ENCODE data around the gene TMEM109. TPM values are rescaled to one million over a fixed set of nuclear protein-coding genes. Genes with fewer than 3 reads are reported as not detected.

Gene TMEM109
- total and polyA plus RNA-seq, 2 of the 8 experiments (the other 6 are each of a cell fraction or from before 2014, with no cell fraction given), result 27.3 to 30.3 TPM

GRCh38 chr11:60934124-60934789 lies 20.3 kb downstream of the TMEM109 start:
- H3K36me3 ChIP-seq (ENCODE audit: control insufficient read depth in 2 of 4, insufficient read depth in 4 of 4, low read length in 3 of 4), result peaks cover 7 to 47% (median 24%) of the 10 kb centered on the region in 4 experiments; a peak in 7 of 8 replicates
- no peak for FAIRE-seq
- WGBS, 2 experiments (ENCODE audit: extremely low coverage in 1 of 2, insufficient coverage in 1 of 2, insufficient read length in 1 of 2, insufficient replicate concordance in 2 of 2, low coverage in 1 of 2, low lambda C conversion rate in 2 of 2, missing lambda C conversion rate in 1 of 2), result 92% methylated on average over 41 of the region's 57 CpGs; no CpG with 5 or more reads in 1 of the 2 experiments

More at GRCh38 chr11:60934124-60934789, 20.3 kb downstream of the TMEM109 start:
- H3K27me3 ChIP-seq (replicated peaks in 1 of 4; ENCODE audit: control insufficient read depth in 3 of 4, extremely low read depth in 1 of 4, insufficient read depth in 3 of 4, low read length in 3 of 4), result no peaks in the 10 kb centered on the region
- TF ChIP-seq BRCA1 (IDR thresholded peaks at IDR 0.05; ENCODE audit: low read depth, low read length), result no peak
- TF ChIP-seq CHD2 (IDR thresholded peaks at IDR 0.05; ENCODE audit: low read length), result no peak
- TF ChIP-seq NRF1 (IDR thresholded peaks at IDR 0.05; ENCODE audit: low read depth, low read length), result no peak
- no peak for TF ChIP-seq SIX5 (IDR thresholded peaks at IDR 0.05; ENCODE audit: low read depth, low read length)
- no peak for TF ChIP-seq SAP30 (IDR thresholded peaks at IDR 0.05; ENCODE audit: insufficient read depth, insufficient replicate concordance, low read length)
- no peak for TF ChIP-seq MAFK (IDR thresholded peaks at IDR 0.05; ENCODE audit: low read depth, low read length)
- no peak for TF ChIP-seq TAF7 (optimal IDR thresholded peaks at IDR 0.05; ENCODE audit: borderline replicate concordance, low read depth, low read length)
- TF ChIP-seq YY1 (IDR thresholded peaks at IDR 0.05; ENCODE audit: low read depth, low read length), result no peak
- no peak; the same call in 1 of the 2 replicates for TF ChIP-seq POLR2AphosphoS5 (IDR thresholded peaks at IDR 0.05; ENCODE audit: low read depth, low read length)
- no peak for TF ChIP-seq CREB1 (IDR thresholded peaks at IDR 0.05)
- TF ChIP-seq MAX (IDR thresholded peaks at IDR 0.05), result no peak
- H3K4me3 ChIP-seq (ENCODE audit: extremely low read depth in 1 of 4, insufficient read depth in 2 of 4, low read depth in 3 of 4, low read length in 4 of 4), result no peak overlapping the region
- H3K14ac ChIP-seq (ENCODE audit: insufficient read length), result no peak overlapping the region
- peaks cover 0 to 3% (median 1%) of the 10 kb centered on the region in 4 experiments; a peak in 4 of 7 replicates for H3K4me1 ChIP-seq (replicated peaks in 1 of 4; ENCODE audit: control insufficient read depth in 3 of 4, insufficient read depth in 4 of 4, low read length in 3 of 4)
- no peak overlapping the region for H2BK12ac ChIP-seq (ENCODE audit: low read depth, low read length)
- no peaks in the 10 kb centered on the region for H3K79me2 ChIP-seq (ENCODE audit: control insufficient read depth in 1 of 2, insufficient read depth in 2 of 2, low read length in 2 of 2)
- H2AK5ac ChIP-seq (ENCODE audit: low read depth, low read length), result no peak overlapping the region
- POLR2A ChIA-PET (ENCODE audit: partially characterized antibody), result interaction anchor here (0.9 to 2.1 kb wide), 5 partner anchors 10 to 29 kb away, joined by 3 to 5 read pairs (median 4); no protein-coding TSS in a partner anchor
- H2AFZ ChIP-seq (ENCODE audit: low read length), result no peak overlapping the region
- H3K23ac ChIP-seq (ENCODE audit: insufficient read length), result no peak overlapping the region
- CTCF ChIA-PET (ENCODE audit: partially characterized antibody), result interaction anchor here (0.9 to 3.4 kb wide), 8 partner anchors 8 to 209 kb away, joined by 3 to 20 read pairs (median 4); no protein-coding TSS in a partner anchor
- H3K79me1 ChIP-seq (ENCODE audit: low read depth, low read length), result no peaks in the 10 kb centered on the region
- no peak overlapping the region for H3K56ac ChIP-seq (replicated peaks; ENCODE audit: insufficient read length, low read depth, low read length)
- DNase-seq (ENCODE audit: low read depth in 1 of 2, low spot score in 2 of 2), result no peak
- H3K9ac ChIP-seq (replicated peaks in 1 of 4; ENCODE audit: extremely low read depth in 1 of 4, low read depth in 3 of 4, low read length in 3 of 4), result no peak overlapping the region
- H4K91ac ChIP-seq (replicated peaks; ENCODE audit: insufficient read length, low read length), result no peak overlapping the region
- no peaks in the 10 kb centered on the region for H3K23me2 ChIP-seq (ENCODE audit: low read depth, low read length)
- no peak overlapping the region for H3K4ac ChIP-seq (replicated peaks; ENCODE audit: insufficient read length, low read depth, low read length)
- no peak overlapping the region for H3K4me2 ChIP-seq (ENCODE audit: insufficient read depth in 1 of 2, low read depth in 2 of 2, low read length in 2 of 2)
- no peak overlapping the region for H2BK120ac ChIP-seq (replicated peaks; ENCODE audit: low read depth, low read length)
- no peak overlapping the region for H2BK5ac ChIP-seq (ENCODE audit: low read depth, low read length)
- H4K8ac ChIP-seq (ENCODE audit: extremely low read depth, insufficient read depth, low read length), result 0 out of 2 replicates have a peak overlapping the region, but pooled peaks have one; percentile 18
- H3K9me3 ChIP-seq (ENCODE audit: insufficient read depth in 2 of 2, low read depth in 1 of 2, low read length in 1 of 2), result no peaks in the 10 kb centered on the region
- H2BK20ac ChIP-seq (ENCODE audit: low read length), result no peak overlapping the region
- H2BK15ac ChIP-seq (ENCODE audit: low read length), result no peak overlapping the region
- H4K20me1 ChIP-seq (replicated peaks in 1 of 2; ENCODE audit: control insufficient read depth in 1 of 2, insufficient read depth in 2 of 2, low read length in 2 of 2), result peaks cover 3 to 7% of the 10 kb centered on the region in 2 experiments
- H4K5ac ChIP-seq (ENCODE audit: insufficient read length, low read depth, low read length), result no peak overlapping the region
- H3K27ac ChIP-seq (ENCODE audit: low read depth, low read length), result no peak overlapping the region
- H3K18ac ChIP-seq (ENCODE audit: extremely low read depth, low read length), result no peak overlapping the region
